Esophagus muscularis mucosa (tissue), 3 donors: Measurements from ENCODE around the gene PPHLN1.

Source experiments
- CTCF ChIP-seq, 3 experiments: fragments of 200-600 bp in 2 of 3; fragments of 450-650 bp in 1 of 3; sonication (generic) in 2 of 3; IDR thresholded peaks; one replicate each; pipeline ENCODE4 v1.5.1; 2017 to 2019; ENCODE audit warnings: antibody characterized with exemption in 3 of 3, mild to moderate bottlenecking in 2 of 3, moderate library complexity in 1 of 3
- EP300 ChIP-seq: sonication (generic); formaldehyde crosslinking; IDR thresholded peaks from one replicate; pipeline ENCODE4 v1.6.1; 2017; ENCODE audit warnings: antibody characterized with exemption

GRCh38 chr12:42432517-42433140, 106.7 kb downstream of the PPHLN1 start:
- no peak for TF ChIP-seq CTCF (IDR thresholded peaks at IDR 0.05)
- no peak for TF ChIP-seq EP300
